ENCODE data around the gene PRDM11.
A peak's percentile ranks its signal among the peaks of the same experiment; 100 is the strongest.
"Not testable (repeated sequence)": the region's sequence is repeated elsewhere in the genome, so short reads cannot be mapped to it uniquely, and the experiment has no call there.

The PRDM11 gene

GRCh38 chr11:45146072-45147016, at the start of gene PRDM11:
Gene PRDM11 (plus strand): TSS chr11:45146639. CDS start chr11:45181767, 35,128 bp downstream.
- peak; percentile 23 for DNase-seq (ENCODE audit: low read depth)

GRCh38 chr11:45097721-45098493, 48.5 kb upstream of the PRDM11 start:
- DNase-seq (ENCODE audit: low read depth): no peak

GRCh38 chr11:45098929-45099328, 47.5 kb upstream of the PRDM11 start:
- no peak for DNase-seq (ENCODE audit: low read depth)

DNA sequence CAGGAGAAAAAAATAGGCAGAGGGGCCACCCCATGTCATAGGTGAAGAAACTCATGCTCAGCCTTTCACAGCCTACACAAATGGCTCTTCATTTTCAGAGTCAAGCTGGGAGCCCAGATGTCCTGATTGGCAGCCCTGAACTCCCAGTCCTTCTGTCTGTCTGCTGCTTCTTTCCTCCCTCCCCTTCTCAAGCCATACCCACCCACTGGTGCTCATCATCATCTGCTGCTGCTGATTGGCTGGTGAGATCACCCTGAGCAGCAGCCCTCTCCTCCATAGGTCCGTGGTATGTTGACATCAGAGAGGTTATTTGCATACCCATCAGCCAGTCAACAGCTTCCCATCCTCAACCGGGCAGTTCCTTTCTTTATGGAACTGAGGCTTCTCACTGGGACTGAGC, 46.1 kb upstream of the PRDM11 start:
- no peak for DNase-seq (ENCODE audit: low read depth)

- no peak for DNase-seq (ENCODE audit: low read depth)
Measured at GRCh38 chr11:45102361-45102809, 44.1 kb upstream of the PRDM11 start.

GRCh38 chr11:45102810-45103621, 43.4 kb upstream of the PRDM11 start:
- peak; percentile 28 for DNase-seq (ENCODE audit: low read depth)

- no peak for DNase-seq (ENCODE audit: low read depth)
Measured at GRCh38 chr11:45104006-45104789, 42.2 kb upstream of the PRDM11 start.

DNA sequence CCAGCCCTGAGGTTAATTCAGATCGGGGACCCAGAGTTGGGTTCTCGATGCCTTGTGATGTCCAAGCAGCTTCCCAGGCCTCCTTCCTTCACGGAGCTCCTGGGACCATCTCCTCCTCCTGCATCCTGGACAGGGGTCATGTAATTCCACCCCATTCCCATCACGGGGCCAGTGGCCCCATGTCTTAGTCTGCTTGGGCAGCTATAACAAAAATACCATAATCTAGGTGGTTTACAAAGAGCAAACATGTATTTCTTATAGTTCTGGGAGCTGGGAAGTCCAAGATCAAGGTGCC, 41.7 kb upstream of the PRDM11 start:
- DNase-seq (ENCODE audit: low read depth): no peak

DNA sequence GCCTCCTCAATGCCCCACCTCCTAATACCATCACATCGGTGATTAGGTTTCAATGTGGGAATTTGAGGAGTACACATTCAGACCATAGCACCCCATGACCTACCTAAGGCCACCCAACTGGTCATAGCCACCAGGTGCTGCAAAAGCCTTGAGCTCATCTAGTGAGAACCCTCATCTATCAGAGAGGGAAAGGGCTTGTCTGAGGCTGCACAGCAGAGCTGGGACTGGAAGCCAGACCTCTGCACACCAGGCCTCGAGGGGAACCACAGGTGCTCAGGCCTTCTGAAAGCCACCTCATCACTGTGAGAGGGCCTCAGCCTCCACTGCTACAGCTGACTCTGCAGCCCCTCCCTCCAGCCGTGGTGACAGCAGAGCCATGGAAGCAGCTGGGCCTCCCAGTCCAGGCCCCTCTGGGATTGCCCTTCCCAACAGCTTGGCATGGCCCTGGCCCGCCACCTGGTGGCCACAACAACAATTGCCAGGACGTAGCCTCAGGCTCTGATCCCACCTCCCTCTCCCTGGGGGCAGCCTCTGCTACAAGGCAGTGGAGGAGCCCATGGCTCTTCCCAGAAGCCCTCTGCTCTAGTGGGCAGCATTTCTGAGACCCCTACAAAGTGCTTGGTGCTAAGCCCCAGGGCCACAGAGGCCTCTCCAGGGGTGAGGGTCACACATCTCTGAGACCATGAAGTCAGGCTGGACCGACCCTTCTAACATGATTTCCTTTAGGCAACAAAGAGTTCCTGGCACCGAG, 41.0 kb upstream of the PRDM11 start:
- peak; percentile 28 for DNase-seq (ENCODE audit: low read depth)

- no peak for DNase-seq (ENCODE audit: low read depth)
Measured at GRCh38 chr11:45105984-45106375, 40.5 kb upstream of the PRDM11 start.

DNA sequence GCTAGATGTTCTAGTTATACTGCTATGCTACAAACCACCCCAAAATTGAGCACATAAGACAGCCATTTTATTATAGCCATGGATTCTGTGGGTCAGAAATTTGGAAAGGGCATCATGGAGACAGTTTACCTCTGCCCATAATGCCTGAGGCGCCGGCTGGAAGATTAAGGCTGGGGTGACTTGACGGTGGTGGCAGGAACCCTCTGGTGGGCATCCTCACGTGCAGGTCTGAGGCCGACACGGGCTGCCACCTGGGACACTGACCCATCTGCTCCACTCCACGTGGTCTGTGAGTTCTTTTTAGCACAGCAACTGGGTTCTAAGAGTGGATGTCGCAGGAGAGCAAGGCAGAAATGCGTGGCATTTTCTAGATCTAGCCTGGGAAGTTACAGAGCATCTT, 40.0 kb upstream of the PRDM11 start:
- no peak for DNase-seq (ENCODE audit: low read depth)

DNA sequence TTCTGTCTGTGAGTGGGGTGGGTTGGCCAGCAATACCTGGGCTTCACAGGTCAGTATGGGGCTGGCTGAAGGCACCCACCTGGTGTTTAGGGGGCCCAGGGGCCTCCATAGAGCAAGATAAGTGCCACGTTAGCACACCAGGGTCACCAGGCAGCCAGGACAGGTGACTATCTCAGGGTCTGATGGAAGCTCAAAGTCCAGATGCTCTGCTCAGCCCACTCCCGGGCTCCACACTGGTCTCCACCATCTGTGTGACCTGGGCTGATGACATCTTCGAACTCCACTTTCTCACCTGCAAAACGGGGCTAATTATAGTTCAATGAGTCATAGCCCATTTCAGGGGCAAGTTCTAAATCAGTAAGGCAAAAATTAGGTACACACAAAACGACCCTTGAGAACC, 39.4 kb upstream of the PRDM11 start:
- DNase-seq (ENCODE audit: low read depth): no peak

DNA sequence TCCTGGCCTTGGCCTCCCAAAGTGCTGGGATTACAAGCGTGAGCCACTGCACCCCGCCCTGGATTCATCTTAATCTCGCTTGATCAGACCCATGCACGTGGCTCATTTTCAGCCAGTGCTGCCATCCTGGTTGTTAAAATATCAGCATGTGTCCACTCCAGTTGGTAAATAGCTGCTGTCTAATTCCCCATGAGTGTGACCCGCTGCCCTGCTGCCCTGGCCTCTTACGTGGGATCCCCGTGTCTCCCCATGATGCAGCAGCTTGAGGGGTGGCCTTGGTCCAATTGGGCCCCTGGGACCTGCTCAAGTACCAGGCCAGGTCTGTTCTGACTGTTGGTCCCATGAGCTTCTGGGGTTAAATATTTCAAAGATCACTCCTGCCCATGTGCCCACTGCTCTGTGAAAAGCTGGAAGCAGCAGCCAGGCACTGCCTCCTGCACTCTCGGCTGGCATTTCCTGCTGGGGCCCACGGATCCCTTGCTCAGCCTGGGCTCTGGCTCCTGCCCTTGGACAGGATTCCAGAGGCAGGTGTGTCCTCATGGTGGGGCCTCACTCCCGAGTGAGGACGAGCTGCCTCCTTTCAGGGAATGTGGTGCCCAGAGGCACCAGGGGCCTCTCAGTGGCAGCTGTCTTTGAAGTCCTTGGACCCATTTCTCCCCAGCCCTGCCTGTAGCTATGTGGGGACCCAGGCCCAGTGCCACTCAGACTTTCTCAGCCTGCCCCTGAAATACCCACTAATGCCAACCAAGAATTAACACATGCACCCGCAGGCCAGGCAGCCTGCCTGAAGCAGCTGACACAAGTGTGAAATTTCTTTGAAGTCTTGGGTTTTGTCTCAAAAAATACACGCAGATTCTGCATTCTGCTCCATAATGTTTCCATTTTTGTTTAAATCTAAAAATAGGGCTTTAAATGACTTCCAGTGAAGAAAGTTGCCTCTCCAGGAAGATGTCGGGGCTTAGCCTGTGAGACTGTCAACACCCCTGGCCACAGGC, 38.1 kb upstream of the PRDM11 start:
- DNase-seq (ENCODE audit: low read depth): no peak

DNA sequence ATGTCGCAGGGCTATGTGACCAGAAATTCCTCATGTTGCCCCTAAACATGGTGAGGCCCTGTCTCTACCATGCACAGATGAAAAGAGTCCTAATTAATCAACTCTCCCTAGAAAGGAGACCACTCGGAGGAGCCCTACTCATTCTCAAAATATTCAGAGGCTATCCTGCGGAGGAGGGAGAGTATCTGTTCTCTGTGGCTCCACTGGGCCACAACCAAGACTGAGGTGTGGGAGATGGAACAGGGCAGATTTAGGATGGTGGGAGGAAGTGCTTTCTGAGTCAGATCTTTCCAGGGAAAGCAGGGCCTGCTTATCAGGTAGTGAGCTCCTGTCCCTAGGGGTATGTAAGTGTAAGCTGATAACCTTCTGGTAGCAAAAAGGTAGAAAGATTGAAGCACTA, 37.0 kb upstream of the PRDM11 start:
- DNase-seq (ENCODE audit: low read depth): no peak

DNA sequence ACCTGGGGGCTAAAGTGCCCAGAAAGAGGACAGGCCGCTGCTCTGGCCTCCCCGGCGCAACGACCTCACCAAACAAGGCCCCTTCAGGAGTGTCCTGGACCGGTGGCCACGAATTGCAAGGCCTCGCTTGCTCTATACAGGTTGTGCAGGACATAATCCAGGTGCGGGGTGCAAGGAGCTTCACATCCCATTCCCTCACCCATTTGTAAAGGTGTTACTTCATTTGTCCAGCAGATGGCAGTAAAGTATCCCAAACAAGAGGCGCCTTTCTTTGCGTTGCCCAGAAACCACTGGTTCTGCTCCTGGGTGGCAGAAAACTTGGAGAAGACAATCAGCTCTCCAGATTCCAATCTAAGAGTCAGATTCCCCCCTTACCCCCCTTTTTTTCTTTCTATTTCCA, 35.9 kb upstream of the PRDM11 start:
- no peak for DNase-seq (ENCODE audit: low read depth)

- no peak for DNase-seq (ENCODE audit: low read depth)
Measured at GRCh38 chr11:45113807-45114206, 32.6 kb upstream of the PRDM11 start.

GRCh38 chr11:45127836-45128235, 18.6 kb upstream of the PRDM11 start:
- not testable (repeated sequence) for DNase-seq (ENCODE audit: low read depth)

DNA sequence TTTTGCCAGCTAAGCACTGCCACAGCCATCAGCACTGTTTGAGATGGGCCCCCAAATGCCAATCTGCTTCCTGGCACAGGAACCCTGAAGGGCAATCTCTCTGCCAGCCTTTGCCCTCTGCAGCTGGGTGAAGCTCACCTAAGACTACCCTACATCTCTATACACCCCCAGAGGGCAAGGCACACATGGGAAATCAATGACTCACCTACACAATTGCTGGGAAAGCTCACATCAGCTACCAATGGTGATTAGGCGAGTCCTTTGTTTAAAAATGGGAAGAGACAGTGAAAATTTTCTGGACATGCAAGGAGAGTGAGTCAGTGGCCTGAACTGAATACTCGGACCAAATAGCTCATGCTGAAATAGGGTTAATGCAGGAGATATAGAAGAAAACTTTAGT, 12.6 kb upstream of the PRDM11 start:
- DNase-seq (ENCODE audit: low read depth): no peak

GRCh38 chr11:45141171-45141570, 5.3 kb upstream of the PRDM11 start:
- DNase-seq (ENCODE audit: low read depth): no peak

GRCh38 chr11:45141631-45142030, 4.8 kb upstream of the PRDM11 start:
- no peak for DNase-seq (ENCODE audit: low read depth)
